GM10266 (cell line): ENCODE results near the gene GABRD.

Experiments
- DNase-seq: peaks from one replicate; pipeline ENCODE4 v3.0.0; 2012; ENCODE audit errors: extremely low spot score
- TF ChIP-seq, protein P1 (sequence below): IDR thresholded peaks from 2 replicates; pipeline ENCODE4 v1.5.1; 2012; ENCODE audit warnings: mild to moderate bottlenecking, low read depth; ENCODE audit not compliant: control insufficient read depth, insufficient read depth; ENCODE audit errors: missing control alignments

The GABRD gene

DNA sequence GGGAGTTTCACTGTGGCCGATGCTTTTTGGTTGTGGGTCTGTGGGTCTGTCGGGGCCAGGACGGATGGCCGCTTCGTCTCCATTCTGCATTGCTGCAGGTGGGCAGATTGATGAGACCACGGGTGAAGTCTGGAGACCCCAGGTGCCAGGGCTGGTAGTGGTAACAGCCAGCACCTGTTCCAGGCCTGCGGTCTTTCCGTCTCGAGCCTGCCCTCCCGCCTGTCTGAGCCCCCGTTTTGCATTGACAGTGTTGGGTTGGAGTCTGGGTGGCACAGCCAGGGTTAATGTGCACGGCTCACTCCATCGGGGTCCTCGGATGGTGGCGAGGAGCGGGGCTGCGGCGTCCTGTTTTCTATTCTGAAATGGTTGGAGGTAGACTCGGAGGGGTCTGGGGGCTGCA lies 55.3 kb downstream of the GABRD start:
- TF ChIP-seq, protein P1, sequence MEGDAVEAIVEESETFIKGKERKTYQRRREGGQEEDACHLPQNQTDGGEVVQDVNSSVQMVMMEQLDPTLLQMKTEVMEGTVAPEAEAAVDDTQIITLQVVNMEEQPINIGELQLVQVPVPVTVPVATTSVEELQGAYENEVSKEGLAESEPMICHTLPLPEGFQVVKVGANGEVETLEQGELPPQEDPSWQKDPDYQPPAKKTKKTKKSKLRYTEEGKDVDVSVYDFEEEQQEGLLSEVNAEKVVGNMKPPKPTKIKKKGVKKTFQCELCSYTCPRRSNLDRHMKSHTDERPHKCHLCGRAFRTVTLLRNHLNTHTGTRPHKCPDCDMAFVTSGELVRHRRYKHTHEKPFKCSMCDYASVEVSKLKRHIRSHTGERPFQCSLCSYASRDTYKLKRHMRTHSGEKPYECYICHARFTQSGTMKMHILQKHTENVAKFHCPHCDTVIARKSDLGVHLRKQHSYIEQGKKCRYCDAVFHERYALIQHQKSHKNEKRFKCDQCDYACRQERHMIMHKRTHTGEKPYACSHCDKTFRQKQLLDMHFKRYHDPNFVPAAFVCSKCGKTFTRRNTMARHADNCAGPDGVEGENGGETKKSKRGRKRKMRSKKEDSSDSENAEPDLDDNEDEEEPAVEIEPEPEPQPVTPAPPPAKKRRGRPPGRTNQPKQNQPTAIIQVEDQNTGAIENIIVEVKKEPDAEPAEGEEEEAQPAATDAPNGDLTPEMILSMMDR, result no peak
- DNase-seq, result no peak

DNA sequence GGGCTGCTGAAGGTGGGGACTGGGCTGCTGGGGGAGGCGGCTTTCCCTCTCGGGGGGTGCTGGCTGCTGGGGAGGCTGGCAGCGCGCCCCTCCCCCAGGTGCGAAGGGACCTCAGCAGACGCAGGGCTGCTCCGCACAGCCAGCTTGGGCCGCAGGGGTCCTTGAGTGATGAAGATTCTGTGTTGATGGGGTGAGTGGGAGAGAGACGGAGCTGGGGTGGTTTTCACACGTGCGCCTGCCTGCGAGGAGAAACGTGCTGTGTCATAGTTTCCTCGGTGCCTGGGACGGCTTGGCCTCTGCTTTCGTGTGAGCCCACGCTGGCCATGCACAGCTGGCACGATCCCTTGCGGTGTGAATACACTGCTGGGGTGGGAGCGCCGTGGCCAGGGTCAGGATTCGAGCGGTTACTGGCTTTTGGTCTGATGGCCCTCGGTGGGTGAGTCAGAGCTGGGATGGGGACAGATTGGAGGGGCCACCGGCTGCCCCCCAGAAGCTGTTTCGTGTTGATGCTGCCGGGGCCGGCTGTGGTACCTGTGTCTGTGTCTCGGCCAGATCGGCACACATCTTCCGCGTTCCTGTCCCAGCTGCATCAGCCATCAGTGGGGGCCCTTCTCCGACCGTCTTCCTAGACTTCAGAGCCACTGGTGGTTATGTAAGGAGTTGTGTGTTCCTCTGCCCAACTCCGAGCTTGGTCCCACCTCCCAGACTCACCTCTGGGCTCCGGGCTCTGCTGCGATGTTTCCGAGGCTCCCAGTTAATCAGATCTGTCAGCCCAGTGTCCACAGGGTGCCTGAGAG lies 56.0 kb downstream of the GABRD start:
- no peak for DNase-seq
- TF ChIP-seq, protein P1, result no peak

DNA sequence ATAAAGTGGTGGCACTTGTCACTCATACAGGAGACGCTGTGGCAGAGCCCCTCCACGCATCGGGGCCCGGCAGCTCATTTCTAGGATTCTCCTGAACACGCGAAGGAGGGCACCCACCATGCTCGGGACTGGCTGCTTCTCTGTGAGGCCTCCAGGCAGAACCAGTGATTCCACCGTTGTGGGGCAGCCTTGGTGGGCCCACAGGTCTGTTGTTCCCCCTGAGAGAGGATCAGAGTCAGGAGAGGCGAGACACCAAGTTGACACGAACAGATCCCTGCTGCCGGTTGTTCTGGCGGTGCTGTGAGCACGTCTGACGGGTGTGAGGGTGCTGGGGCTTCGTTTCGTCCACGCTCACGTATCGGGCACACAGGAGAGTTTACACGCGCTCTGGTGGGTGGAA lies 57.7 kb downstream of the GABRD start:
- TF ChIP-seq, protein P1, result no peak
- no peak for DNase-seq

DNA sequence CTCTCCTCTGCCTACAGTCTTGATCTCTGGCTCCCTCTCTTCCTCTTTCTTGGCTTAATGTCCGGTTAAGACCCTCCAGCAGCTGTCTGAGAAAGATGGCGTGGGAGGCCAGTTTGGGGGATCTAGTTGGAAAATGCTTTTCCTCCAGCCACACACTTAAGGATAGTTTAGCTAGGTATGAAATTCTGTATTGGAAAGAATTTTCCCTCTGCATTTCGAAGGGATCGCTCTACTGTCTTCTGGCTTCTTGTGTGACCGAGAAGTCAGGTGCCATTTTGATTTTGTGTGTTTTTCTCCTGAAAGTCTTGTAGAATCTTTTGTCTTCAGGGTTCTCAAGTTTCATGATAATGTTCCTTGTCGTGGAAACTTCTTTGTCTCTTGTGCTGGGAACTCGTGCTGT lies 59.0 kb downstream of the GABRD start:
- TF ChIP-seq, protein P1, result no peak
- DNase-seq, result no peak

DNA sequence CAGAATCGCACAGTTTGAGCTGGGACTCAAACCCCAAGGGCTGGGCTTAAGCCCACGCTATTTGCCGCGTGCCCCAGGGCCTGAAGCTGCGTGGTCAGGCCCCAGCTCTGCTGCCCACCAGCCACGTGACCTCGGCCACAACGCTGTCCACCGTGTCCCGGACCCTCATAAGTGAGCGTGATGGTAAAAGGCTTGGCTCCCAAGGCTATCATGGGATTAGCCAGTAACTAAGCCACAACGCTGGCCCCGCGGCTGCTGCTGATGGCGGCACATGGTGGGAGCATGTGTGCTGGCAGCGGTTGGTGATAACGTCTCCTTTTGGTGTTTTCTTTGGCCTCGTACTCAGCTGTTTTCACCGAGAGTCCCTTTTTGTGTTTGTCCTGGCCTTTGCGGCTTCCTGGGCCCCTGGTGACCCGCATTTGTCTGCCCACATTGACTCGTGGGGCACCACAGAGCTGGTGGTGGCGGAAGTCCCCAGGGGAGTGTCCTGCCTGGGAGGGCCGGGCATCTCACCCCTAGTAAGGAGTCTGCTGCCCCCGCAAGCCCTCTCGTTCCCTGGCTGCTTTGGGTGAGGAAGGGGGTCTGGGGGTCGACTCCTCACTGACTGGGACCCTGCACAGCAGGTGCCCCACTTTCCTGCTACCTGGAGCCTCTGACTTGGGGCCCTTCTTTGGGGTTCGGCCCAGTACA lies 60.4 kb downstream of the GABRD start:
- TF ChIP-seq, protein P1, result no peak
- no peak for DNase-seq

DNA sequence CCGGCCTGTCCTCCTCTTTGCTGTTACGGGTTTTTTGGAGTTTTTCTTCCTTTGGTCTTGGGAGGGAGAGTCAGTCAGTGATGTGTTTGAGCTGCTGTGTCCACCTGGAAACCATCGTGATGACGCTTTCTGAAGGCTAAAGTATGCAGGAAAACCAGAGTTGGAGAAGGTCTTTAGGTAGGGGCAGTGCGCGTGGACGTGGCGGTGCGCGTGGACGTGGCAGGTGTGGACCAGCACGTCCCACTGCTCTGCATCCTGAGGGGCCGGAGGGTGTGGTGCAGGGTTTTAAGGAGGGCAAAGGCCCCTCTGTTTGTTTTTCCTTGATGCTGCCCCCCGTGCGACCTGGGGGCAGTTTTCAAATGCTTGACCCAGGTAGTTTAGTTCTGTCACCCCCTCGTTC lies 61.0 kb downstream of the GABRD start:
- TF ChIP-seq, protein P1, result no peak
- no peak for DNase-seq
